Esophagus squamous epithelium (tissue), 4 donors: ENCODE data around the gene HNRNPM.

Source experiments
- CTCF ChIP-seq, 6 experiments: fragments of 450-650 bp in 4 of 6; fragments of 200-600 bp in 2 of 6; sonication (generic) in 2 of 6; IDR thresholded peaks; one replicate each; pipeline ENCODE4 v1.5.1; 2016 to 2019; ENCODE audit warnings: antibody characterized with exemption in 6 of 6, mild to moderate bottlenecking in 4 of 6, moderate library complexity in 4 of 6
- POLR2A ChIP-seq, 4 donors: fragments of 450-650 bp; IDR thresholded peaks; one replicate each; pipeline ENCODE4 v1.6.1; 2017; ENCODE audit warnings: antibody characterized with exemption in 4 of 4, mild to moderate bottlenecking in 4 of 4, moderate library complexity in 3 of 4

DNA sequence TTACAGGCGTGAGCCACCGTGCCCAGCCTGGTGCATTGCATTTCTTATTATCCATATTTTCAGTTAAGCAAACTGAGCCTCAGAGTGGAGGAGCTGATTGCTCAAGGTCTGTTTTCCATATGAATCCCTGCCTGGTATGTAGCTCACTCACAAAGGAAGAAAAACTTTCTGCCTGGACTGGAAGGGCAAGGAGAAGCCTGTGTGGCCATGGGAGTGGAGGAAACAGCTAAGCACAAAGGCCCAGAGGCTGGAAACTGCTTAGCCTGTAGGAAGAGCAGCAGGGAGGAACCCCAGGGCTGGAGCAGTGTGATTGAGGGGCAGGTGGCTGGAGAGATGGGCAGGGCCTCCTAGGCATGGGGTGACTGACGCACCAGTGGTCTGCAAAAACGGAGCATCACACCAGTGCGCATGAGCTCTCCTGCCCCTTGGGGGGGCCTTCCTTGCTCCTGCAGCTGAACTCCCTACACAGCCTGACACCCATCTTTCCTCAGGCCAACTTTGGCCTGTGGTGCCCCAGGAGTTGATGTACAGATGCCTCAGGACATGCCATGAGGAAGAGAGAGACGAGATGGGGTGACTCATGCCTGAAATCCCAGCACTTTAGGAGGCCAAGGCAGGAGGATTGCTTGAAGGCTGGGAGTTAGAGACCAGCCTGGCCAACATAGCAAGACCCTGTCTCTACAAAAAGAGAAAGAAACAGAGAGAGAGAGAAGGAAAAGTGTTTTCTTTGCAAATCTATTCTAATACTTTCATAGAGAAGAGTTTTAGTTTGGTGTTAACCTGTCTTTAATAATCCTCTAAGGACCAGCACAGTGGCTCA is 2.8 kb upstream of the HNRNPM start:
- TF ChIP-seq POLR2A (IDR thresholded peaks at IDR 0.05) (no peak), CTCF (IDR thresholded peaks at IDR 0.05) (no peak)
